HG03457 (cell line): ENCODE results near the gene CCDC149.
"Not testable (repeated sequence)": the region's sequence is repeated elsewhere in the genome, so short reads cannot be mapped to it uniquely, and the experiment has no call there.

Experiments
- ATAC-seq: cut with Tn5 transposase; IDR thresholded peaks from one replicate; pipeline ENCODE4 v1.9.1; 2021; ENCODE audit warnings: moderate number of reproducible peaks; ENCODE audit not compliant: unreplicated experiment

CCDC149 gene

GRCh38 chr4:24917076-24917856 lies 4.4 kb upstream of the CCDC149 start:
- ATAC-seq, result no peak

GRCh38 chr4:24915121-24915922 lies 2.5 kb upstream of the CCDC149 start:
- ATAC-seq, result no peak

- ATAC-seq, result no peak
These were observed 1.6 kb upstream of the CCDC149 start for GRCh38 chr4:24914460-24914859.

GRCh38 chr4:24913119-24913485 lies 260 bp upstream of the CCDC149 start:
- ATAC-seq, result no peak

- no peak for ATAC-seq
These were observed 2.3 kb downstream of the CCDC149 start for GRCh38 chr4:24910499-24910898.

- not testable (repeated sequence) for ATAC-seq
These were observed 3.2 kb downstream of the CCDC149 start for GRCh38 chr4:24909606-24910005.

- ATAC-seq, result no peak
These were observed 15.2 kb downstream of the CCDC149 start for GRCh38 chr4:24897639-24898038.

- ATAC-seq, result no peak
These were observed 15.9 kb downstream of the CCDC149 start for GRCh38 chr4:24896977-24897376.

- ATAC-seq, result no peak
These were observed 16.8 kb downstream of the CCDC149 start for GRCh38 chr4:24896056-24896455.

- no peak for ATAC-seq
These were observed 17.4 kb downstream of the CCDC149 start for GRCh38 chr4:24895461-24895860.

GRCh38 chr4:24894846-24895245 lies 18.0 kb downstream of the CCDC149 start:
- ATAC-seq, result no peak

GRCh38 chr4:24894243-24894642 lies 18.6 kb downstream of the CCDC149 start:
- ATAC-seq, result no peak

- ATAC-seq, result no peak
These were observed 20.1 kb downstream of the CCDC149 start for GRCh38 chr4:24892778-24893177.

GRCh38 chr4:24892278-24892677 lies 20.6 kb downstream of the CCDC149 start:
- ATAC-seq, result no peak

GRCh38 chr4:24890561-24891126 lies 22.2 kb downstream of the CCDC149 start:
- no peak for ATAC-seq

GRCh38 chr4:24889991-24890390 lies 22.9 kb downstream of the CCDC149 start:
- ATAC-seq, result no peak

- no peak for ATAC-seq
These were observed 24.1 kb downstream of the CCDC149 start for GRCh38 chr4:24888475-24889344.

GRCh38 chr4:24887881-24888430 lies 24.9 kb downstream of the CCDC149 start:
- no peak for ATAC-seq

- ATAC-seq, result no peak
These were observed 26.2 kb downstream of the CCDC149 start for GRCh38 chr4:24886596-24886995.

- no peak for ATAC-seq
These were observed 27.5 kb downstream of the CCDC149 start for GRCh38 chr4:24885342-24885741.

GRCh38 chr4:24884902-24885301 lies 27.9 kb downstream of the CCDC149 start:
- ATAC-seq, result no peak
